Measurements from ENCODE around the gene OR9Q1.

Gene OR9Q1

GRCh38 chr11:58039589-58039988 lies 15.9 kb downstream of the OR9Q1 start:
- DNase-seq = no peak

GRCh38 chr11:58043379-58043778 lies 19.7 kb downstream of the OR9Q1 start:
- DNase-seq = no peak

GRCh38 chr11:58046231-58046630 lies 22.6 kb downstream of the OR9Q1 start:
- DNase-seq = no peak

GRCh38 chr11:58047818-58048217 lies 24.1 kb downstream of the OR9Q1 start:
- DNase-seq = no peak

- no peak for DNase-seq
Measured at GRCh38 chr11:58055806-58056401, 32.2 kb downstream of the OR9Q1 start.

GRCh38 chr11:58057481-58057880 lies 33.8 kb downstream of the OR9Q1 start:
- DNase-seq = no peak

- peak in 1 of 2 experiments; percentile 0 for DNase-seq
Measured at GRCh38 chr11:58058276-58059006, 34.8 kb downstream of the OR9Q1 start.

GRCh38 chr11:58059007-58059350 lies 35.3 kb downstream of the OR9Q1 start:
- no peak for DNase-seq

GRCh38 chr11:58060535-58060934 lies 36.9 kb downstream of the OR9Q1 start:
- DNase-seq = no peak

- DNase-seq = no peak
Measured at GRCh38 chr11:58060939-58061672, 37.4 kb downstream of the OR9Q1 start.

GRCh38 chr11:58061813-58062212 lies 38.1 kb downstream of the OR9Q1 start:
- no peak for DNase-seq

GRCh38 chr11:58067685-58068084 lies 44.0 kb downstream of the OR9Q1 start:
- DNase-seq = no peak

GRCh38 chr11:58068655-58069054 lies 45.0 kb downstream of the OR9Q1 start:
- no peak for DNase-seq

- no peak for DNase-seq
Measured at GRCh38 chr11:58070585-58070984, 46.9 kb downstream of the OR9Q1 start.

- DNase-seq = no peak
Measured at GRCh38 chr11:58075781-58076180, 52.1 kb downstream of the OR9Q1 start.

GRCh38 chr11:58086528-58086927 lies 62.8 kb downstream of the OR9Q1 start:
- no peak for DNase-seq

GRCh38 chr11:58097437-58097836 lies 73.8 kb downstream of the OR9Q1 start:
- DNase-seq = no peak

GRCh38 chr11:58121096-58121495 lies 97.4 kb downstream of the OR9Q1 start:
- DNase-seq = no peak

- no peak for DNase-seq
Measured at GRCh38 chr11:58125469-58125868, 101.8 kb downstream of the OR9Q1 start, which contains the start of gene OR9I1. Gene OR9I1 (minus strand): TSS chr11:58125530. CDS start chr11:58119444, 6,086 bp downstream.

GRCh38 chr11:58127350-58127749 lies 103.7 kb downstream of the OR9Q1 start:
- DNase-seq = no peak

- no peak for DNase-seq
Measured at GRCh38 chr11:58133309-58134076, 109.8 kb downstream of the OR9Q1 start.

- no peak for DNase-seq
Measured at GRCh38 chr11:58134151-58134550, 110.5 kb downstream of the OR9Q1 start.

GRCh38 chr11:58135171-58135570 lies 111.5 kb downstream of the OR9Q1 start:
- DNase-seq = no peak
